Measurements from ENCODE around the gene PURA.

Gene PURA

GRCh38 chr5:140145256-140145655 lies 31.3 kb downstream of the PURA start:
- no peak overlapping the region for H3K9ac ChIP-seq (ENCODE audit: low read depth in 1 of 2, low read length in 2 of 2)
- no peak overlapping the region for H3K27ac ChIP-seq (ENCODE audit: low read depth in 2 of 2, low read length in 2 of 2)
- H3K9me3 ChIP-seq (ENCODE audit: control insufficient read depth in 2 of 2, low read length in 2 of 2) = no peaks in the 10 kb centered on the region
- H3K36me3 ChIP-seq (ENCODE audit: control insufficient read depth in 2 of 2, insufficient read depth in 2 of 2, low read length in 2 of 2) = no peaks in the 10 kb centered on the region
- peak overlapping the region; percentile 25 to 39 for H3K4me3 ChIP-seq (ENCODE audit: low read length in 2 of 2)
- peaks cover 9 to 12% of the 10 kb centered on the region in 2 donors for H3K4me1 ChIP-seq (ENCODE audit: control insufficient read depth in 2 of 2, insufficient read depth in 2 of 2, low read length in 2 of 2)
- H3K27me3 ChIP-seq (ENCODE audit: control insufficient read depth in 2 of 2, insufficient read depth in 2 of 2, low read length in 2 of 2) = no peaks in the 10 kb centered on the region

GRCh38 chr5:140145818-140146522 lies 32.1 kb downstream of the PURA start:
- peaks cover 9 to 12% of the 10 kb centered on the region in 2 donors for H3K4me1 ChIP-seq (ENCODE audit: control insufficient read depth in 2 of 2, insufficient read depth in 2 of 2, low read length in 2 of 2)
- H3K27me3 ChIP-seq (ENCODE audit: control insufficient read depth in 2 of 2, insufficient read depth in 2 of 2, low read length in 2 of 2) = no peaks in the 10 kb centered on the region
- H3K9me3 ChIP-seq (ENCODE audit: control insufficient read depth in 2 of 2, low read length in 2 of 2) = no peaks in the 10 kb centered on the region
- no peak overlapping the region for H3K9ac ChIP-seq (ENCODE audit: low read depth in 1 of 2, low read length in 2 of 2)
- no peak overlapping the region for H3K27ac ChIP-seq (ENCODE audit: low read depth in 2 of 2, low read length in 2 of 2)
- H3K36me3 ChIP-seq (ENCODE audit: control insufficient read depth in 2 of 2, insufficient read depth in 2 of 2, low read length in 2 of 2) = no peaks in the 10 kb centered on the region
- peak overlapping the region; percentile 39 to 40 for H3K4me3 ChIP-seq (ENCODE audit: low read length in 2 of 2)

GRCh38 chr5:140146523-140146842 lies 32.6 kb downstream of the PURA start:
- Histone ChIP-seq H3K27ac (ENCODE audit: low read depth in 2 of 2, low read length in 2 of 2) (no peak overlapping the region), H3K4me3 (ENCODE audit: low read length in 2 of 2) (no peak overlapping the region), H3K9me3 (ENCODE audit: control insufficient read depth in 2 of 2, low read length in 2 of 2) (no peaks in the 10 kb centered on the region), H3K27me3 (ENCODE audit: control insufficient read depth in 2 of 2, insufficient read depth in 2 of 2, low read length in 2 of 2) (no peaks in the 10 kb centered on the region), H3K9ac (ENCODE audit: low read depth in 1 of 2, low read length in 2 of 2) (no peak overlapping the region), H3K36me3 (ENCODE audit: control insufficient read depth in 2 of 2, insufficient read depth in 2 of 2, low read length in 2 of 2) (no peaks in the 10 kb centered on the region), H3K4me1 (ENCODE audit: control insufficient read depth in 2 of 2, insufficient read depth in 2 of 2, low read length in 2 of 2) (peaks cover 9 to 12% of the 10 kb centered on the region in 2 donors)

GRCh38 chr5:140147460-140147859 lies 33.6 kb downstream of the PURA start:
- no peaks in the 10 kb centered on the region for H3K36me3 ChIP-seq (ENCODE audit: control insufficient read depth in 2 of 2, insufficient read depth in 2 of 2, low read length in 2 of 2)
- H3K27me3 ChIP-seq (ENCODE audit: control insufficient read depth in 2 of 2, insufficient read depth in 2 of 2, low read length in 2 of 2) = no peaks in the 10 kb centered on the region
- no peak overlapping the region for H3K9ac ChIP-seq (ENCODE audit: low read depth in 1 of 2, low read length in 2 of 2)
- no peak overlapping the region for H3K4me3 ChIP-seq (ENCODE audit: low read length in 2 of 2)
- no peaks in the 10 kb centered on the region for H3K9me3 ChIP-seq (ENCODE audit: control insufficient read depth in 2 of 2, low read length in 2 of 2)
- no peak overlapping the region for H3K27ac ChIP-seq (ENCODE audit: low read depth in 2 of 2, low read length in 2 of 2)
- peaks cover 9 to 12% of the 10 kb centered on the region in 2 donors for H3K4me1 ChIP-seq (ENCODE audit: control insufficient read depth in 2 of 2, insufficient read depth in 2 of 2, low read length in 2 of 2)

GRCh38 chr5:140148508-140148907 lies 34.6 kb downstream of the PURA start:
- Histone ChIP-seq H3K4me3 (ENCODE audit: low read length in 2 of 2) (no peak overlapping the region), H3K4me1 (ENCODE audit: control insufficient read depth in 2 of 2, insufficient read depth in 2 of 2, low read length in 2 of 2) (peaks cover 9 to 12% of the 10 kb centered on the region in 2 donors)

GRCh38 chr5:140150201-140150600 lies 36.3 kb downstream of the PURA start:
- no peak overlapping the region for H3K9ac ChIP-seq (ENCODE audit: low read depth in 1 of 2, low read length in 2 of 2)
- H3K4me3 ChIP-seq (ENCODE audit: low read length in 2 of 2) = no peak overlapping the region
- H3K36me3 ChIP-seq (ENCODE audit: control insufficient read depth in 2 of 2, insufficient read depth in 2 of 2, low read length in 2 of 2) = no peaks in the 10 kb centered on the region

More at GRCh38 chr5:140148508-140148907, 34.6 kb downstream of the PURA start:
- no peak overlapping the region for H3K9ac ChIP-seq (ENCODE audit: low read depth in 1 of 2, low read length in 2 of 2)
- H3K27ac ChIP-seq (ENCODE audit: low read depth in 2 of 2, low read length in 2 of 2) = no peak overlapping the region
- no peaks in the 10 kb centered on the region for H3K27me3 ChIP-seq (ENCODE audit: control insufficient read depth in 2 of 2, insufficient read depth in 2 of 2, low read length in 2 of 2)
- no peaks in the 10 kb centered on the region for H3K9me3 ChIP-seq (ENCODE audit: control insufficient read depth in 2 of 2, low read length in 2 of 2)
- H3K36me3 ChIP-seq (ENCODE audit: control insufficient read depth in 2 of 2, insufficient read depth in 2 of 2, low read length in 2 of 2) = no peaks in the 10 kb centered on the region

GRCh38 chr5:140151144-140152021 lies 37.5 kb downstream of the PURA start:
- Histone ChIP-seq H3K9ac (ENCODE audit: low read depth in 1 of 2, low read length in 2 of 2) (no peak overlapping the region), H3K36me3 (ENCODE audit: control insufficient read depth in 2 of 2, insufficient read depth in 2 of 2, low read length in 2 of 2) (no peaks in the 10 kb centered on the region), H3K4me3 (ENCODE audit: low read length in 2 of 2) (no peak overlapping the region), H3K27me3 (ENCODE audit: control insufficient read depth in 2 of 2, insufficient read depth in 2 of 2, low read length in 2 of 2) (no peaks in the 10 kb centered on the region), H3K4me1 (ENCODE audit: control insufficient read depth in 2 of 2, insufficient read depth in 2 of 2, low read length in 2 of 2) (peaks cover 0 to 7% of the 10 kb centered on the region in 2 donors), H3K9me3 (ENCODE audit: control insufficient read depth in 2 of 2, low read length in 2 of 2) (no peaks in the 10 kb centered on the region), H3K27ac (ENCODE audit: low read depth in 2 of 2, low read length in 2 of 2) (no peak overlapping the region)

More at GRCh38 chr5:140150201-140150600, 36.3 kb downstream of the PURA start:
- Histone ChIP-seq H3K4me1 (ENCODE audit: control insufficient read depth in 2 of 2, insufficient read depth in 2 of 2, low read length in 2 of 2) (peaks cover 8 to 14% of the 10 kb centered on the region in 2 donors), H3K27me3 (ENCODE audit: control insufficient read depth in 2 of 2, insufficient read depth in 2 of 2, low read length in 2 of 2) (no peaks in the 10 kb centered on the region), H3K27ac (ENCODE audit: low read depth in 2 of 2, low read length in 2 of 2) (no peak overlapping the region), H3K9me3 (ENCODE audit: control insufficient read depth in 2 of 2, low read length in 2 of 2) (no peaks in the 10 kb centered on the region)

GRCh38 chr5:140152022-140152999 lies 38.4 kb downstream of the PURA start:
- H3K36me3 ChIP-seq (ENCODE audit: control insufficient read depth in 2 of 2, insufficient read depth in 2 of 2, low read length in 2 of 2) = no peaks in the 10 kb centered on the region
- H3K4me3 ChIP-seq (ENCODE audit: low read length in 2 of 2) = no peak overlapping the region
- H3K9me3 ChIP-seq (ENCODE audit: control insufficient read depth in 2 of 2, low read length in 2 of 2) = no peaks in the 10 kb centered on the region
- H3K9ac ChIP-seq (ENCODE audit: low read depth in 1 of 2, low read length in 2 of 2) = no peak overlapping the region
- peaks cover 5 to 11% of the 10 kb centered on the region in 2 donors for H3K4me1 ChIP-seq (ENCODE audit: control insufficient read depth in 2 of 2, insufficient read depth in 2 of 2, low read length in 2 of 2)
- no peak overlapping the region for H3K27ac ChIP-seq (ENCODE audit: low read depth in 2 of 2, low read length in 2 of 2)
- no peaks in the 10 kb centered on the region for H3K27me3 ChIP-seq (ENCODE audit: control insufficient read depth in 2 of 2, insufficient read depth in 2 of 2, low read length in 2 of 2)

GRCh38 chr5:140153255-140153654 lies 39.3 kb downstream of the PURA start:
- Histone ChIP-seq H3K9ac (ENCODE audit: low read depth in 1 of 2, low read length in 2 of 2) (no peak overlapping the region), H3K4me1 (ENCODE audit: control insufficient read depth in 2 of 2, insufficient read depth in 2 of 2, low read length in 2 of 2) (peaks cover 5 to 13% of the 10 kb centered on the region in 2 donors), H3K27me3 (ENCODE audit: control insufficient read depth in 2 of 2, insufficient read depth in 2 of 2, low read length in 2 of 2) (no peaks in the 10 kb centered on the region), H3K36me3 (ENCODE audit: control insufficient read depth in 2 of 2, insufficient read depth in 2 of 2, low read length in 2 of 2) (no peaks in the 10 kb centered on the region), H3K9me3 (ENCODE audit: control insufficient read depth in 2 of 2, low read length in 2 of 2) (no peaks in the 10 kb centered on the region), H3K4me3 (ENCODE audit: low read length in 2 of 2) (no peak overlapping the region), H3K27ac (ENCODE audit: low read depth in 2 of 2, low read length in 2 of 2) (no peak overlapping the region)

Measured in mucosa of rectum (tissue), 2 donors.